Camera-type eye (tissue), 1 donor: Measurements from ENCODE around the gene XPNPEP2. TPM values are rescaled to one million over a fixed set of nuclear protein-coding genes. Genes with fewer than 3 reads are reported as not detected.

Experiments
- total RNA-seq: library from RNA; depleted of rRNA; stranded (reverse); fragments of >200 nt; gene quantifications from one replicate; pipeline ENCODE4 v1.2.3, GENCODE V29; 2014

The XPNPEP2 gene, protein sequence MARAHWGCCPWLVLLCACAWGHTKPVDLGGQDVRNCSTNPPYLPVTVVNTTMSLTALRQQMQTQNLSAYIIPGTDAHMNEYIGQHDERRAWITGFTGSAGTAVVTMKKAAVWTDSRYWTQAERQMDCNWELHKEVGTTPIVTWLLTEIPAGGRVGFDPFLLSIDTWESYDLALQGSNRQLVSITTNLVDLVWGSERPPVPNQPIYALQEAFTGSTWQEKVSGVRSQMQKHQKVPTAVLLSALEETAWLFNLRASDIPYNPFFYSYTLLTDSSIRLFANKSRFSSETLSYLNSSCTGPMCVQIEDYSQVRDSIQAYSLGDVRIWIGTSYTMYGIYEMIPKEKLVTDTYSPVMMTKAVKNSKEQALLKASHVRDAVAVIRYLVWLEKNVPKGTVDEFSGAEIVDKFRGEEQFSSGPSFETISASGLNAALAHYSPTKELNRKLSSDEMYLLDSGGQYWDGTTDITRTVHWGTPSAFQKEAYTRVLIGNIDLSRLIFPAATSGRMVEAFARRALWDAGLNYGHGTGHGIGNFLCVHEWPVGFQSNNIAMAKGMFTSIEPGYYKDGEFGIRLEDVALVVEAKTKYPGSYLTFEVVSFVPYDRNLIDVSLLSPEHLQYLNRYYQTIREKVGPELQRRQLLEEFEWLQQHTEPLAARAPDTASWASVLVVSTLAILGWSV
- total RNA-seq = 2.7 TPM

DNA sequence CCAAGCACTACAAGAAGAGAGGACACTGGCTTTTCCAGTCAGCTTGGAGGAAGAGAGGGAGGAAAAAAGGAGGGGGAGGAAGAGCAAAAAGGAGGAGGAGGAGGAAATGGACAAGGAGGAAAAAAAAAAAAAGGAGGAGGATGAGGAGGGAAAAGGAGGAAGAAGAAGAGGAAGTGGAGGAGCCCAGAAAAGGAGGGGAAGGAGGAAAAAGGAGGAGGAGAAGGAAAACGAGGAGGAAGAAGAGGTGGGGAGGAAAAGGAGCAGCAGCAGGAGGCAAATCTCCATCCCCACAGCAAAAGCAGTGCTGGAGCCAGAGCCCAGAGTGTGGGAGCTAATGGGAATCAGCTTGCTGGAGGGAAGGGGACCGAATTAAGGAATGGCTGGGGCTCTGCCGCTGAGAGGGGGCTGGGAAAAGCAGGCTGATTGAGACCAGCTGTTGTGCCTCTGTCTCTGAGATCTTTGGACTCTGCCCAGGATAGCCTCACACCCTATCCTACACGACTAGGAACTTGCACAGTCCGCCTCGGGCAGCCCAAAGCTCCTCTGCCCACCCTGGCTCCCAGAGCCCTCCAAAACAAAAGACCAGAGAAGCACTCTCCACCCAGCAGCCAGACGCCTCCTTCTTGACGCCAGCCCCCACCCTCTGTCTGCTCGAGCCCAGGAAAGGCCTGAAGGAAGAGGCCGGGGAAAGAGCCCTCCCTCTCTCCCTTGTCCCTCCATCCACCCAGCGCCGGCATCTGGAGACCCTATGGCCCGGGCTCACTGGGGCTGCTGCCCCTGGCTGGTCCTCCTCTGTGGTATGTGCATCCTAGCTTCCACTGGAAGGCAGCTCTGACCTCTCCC lies at the start of gene XPNPEP2:
XPNPEP2 (plus strand) TSS at position 514 of the 843 bp plus-strand sequence; CDS start at position 749, 235 bp downstream.

DNA sequence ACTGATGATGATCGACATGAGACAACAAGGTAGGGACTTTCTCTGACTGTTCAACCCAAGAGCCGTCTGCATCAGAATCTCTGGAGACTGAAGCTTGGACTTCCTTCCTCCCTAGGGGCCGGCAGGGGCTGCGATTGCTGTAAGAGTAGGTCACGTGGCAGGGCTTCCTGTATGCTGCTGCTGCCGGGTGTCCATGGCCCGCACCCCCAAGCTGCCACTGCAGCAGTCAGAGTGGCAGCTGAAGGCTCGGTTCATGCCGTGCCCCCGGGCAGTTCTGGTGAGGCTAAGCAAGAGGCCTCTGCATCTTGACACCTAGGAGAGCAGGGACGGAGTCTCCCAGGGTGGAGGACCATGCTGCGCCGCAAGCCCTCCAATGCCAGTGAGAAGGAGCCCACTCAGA lies 41.0 kb downstream of the XPNPEP2 start, which contains the start of gene SASH3:
SASH3 (plus strand) TSS at position 203 of the 400 bp plus-strand sequence; CDS start at position 352, 149 bp downstream.

Other genes with a start within 250 kb of the XPNPEP2 start
- gene SMARCA1, start 215.5 kb upstream of the XPNPEP2 start, total RNA-seq = 89.6 TPM
- 30.7 TPM for gene OCRL, start 198.7 kb upstream of the XPNPEP2 start, total RNA-seq
- gene APLN, start 84.0 kb upstream of the XPNPEP2 start, total RNA-seq = 2.8 TPM
- 1.4 TPM for gene SASH3, start 41.0 kb downstream of the XPNPEP2 start, total RNA-seq
- 19.4 TPM for gene ZDHHC9, start 104.9 kb downstream of the XPNPEP2 start, total RNA-seq
- 14.1 TPM for gene UTP14A, start 167.2 kb downstream of the XPNPEP2 start, total RNA-seq
- 10.4 TPM for gene BCORL1, start 243.7 kb downstream of the XPNPEP2 start, total RNA-seq